OCI-M1 (cell line): Measurements from ENCODE around the gene PDK4.
A peak's percentile ranks its signal among the peaks of the same experiment; 100 is the strongest.

Experiments
- DNase-seq: peaks from one replicate; lab custom pipeline; 2025; lab: John Stamatoyannopoulos, UW

Gene PDK4

DNA sequence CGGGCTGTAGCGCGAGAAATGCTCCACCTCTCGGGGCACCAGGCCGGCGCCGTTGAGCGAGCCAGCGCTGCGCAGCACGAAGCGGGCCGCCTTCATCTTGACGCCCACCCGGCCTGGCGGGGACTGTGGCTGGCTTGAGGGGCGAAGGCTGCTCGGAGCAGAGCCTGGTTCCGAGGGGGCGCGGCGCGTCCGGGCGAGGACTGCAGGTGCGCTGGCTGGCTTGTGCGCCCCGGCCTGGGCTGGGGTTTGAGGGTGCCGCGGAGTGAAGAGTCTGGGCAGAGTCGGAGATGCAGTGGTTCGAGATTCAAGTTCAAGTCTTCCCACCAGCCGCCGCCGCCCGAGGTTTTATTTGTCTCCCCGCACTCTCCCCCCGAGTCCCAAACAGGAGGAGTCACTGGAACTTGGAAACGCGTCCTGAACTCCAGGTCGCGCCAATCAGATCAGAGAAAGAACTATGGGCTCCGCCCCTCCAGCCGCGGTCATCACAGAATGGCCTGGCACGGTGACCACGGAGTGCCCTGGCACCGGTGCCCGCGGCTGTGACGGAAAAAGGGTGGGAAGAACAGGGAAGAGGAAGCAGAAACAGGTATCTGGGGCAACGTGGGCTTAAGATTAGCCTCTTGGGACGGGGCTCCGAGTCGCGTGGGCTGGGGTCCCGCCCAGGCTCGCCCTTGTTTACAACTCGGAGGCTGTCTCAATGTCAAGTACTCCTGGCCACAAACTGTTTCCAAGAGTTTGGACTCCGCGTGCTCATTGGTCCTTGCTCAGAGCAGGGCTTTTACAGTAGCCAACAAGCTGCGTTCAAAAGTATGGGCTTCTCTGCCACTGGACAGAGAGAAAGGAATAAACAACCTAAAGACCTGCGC is at the start of gene PDK4:
Gene PDK4 (minus strand): TSS at position 319 of the 866 bp plus-strand sequence. CDS start 223 bp downstream, at position 96.
- peak; percentile 50 for DNase-seq

DNA sequence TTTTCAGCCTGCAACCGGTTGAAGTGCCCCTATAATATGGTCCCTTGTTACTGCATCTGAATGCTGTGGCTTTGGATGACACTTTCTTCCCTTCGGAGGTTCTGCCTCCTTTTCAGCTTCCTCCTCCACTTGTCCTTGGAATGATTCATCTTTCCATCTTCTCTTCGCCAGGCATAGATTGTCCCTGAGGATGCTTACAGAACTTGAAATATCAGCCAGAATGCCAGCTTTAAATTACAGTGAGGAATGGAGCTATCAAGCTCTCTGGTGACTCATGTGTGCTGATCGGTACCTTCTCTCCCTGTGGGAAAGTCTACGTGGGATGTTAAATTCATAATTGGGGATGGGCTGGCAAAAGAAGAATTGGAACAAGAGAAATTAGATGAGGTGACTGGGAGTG is 45.9 kb upstream of the PDK4 start:
- no peak for DNase-seq

DNA sequence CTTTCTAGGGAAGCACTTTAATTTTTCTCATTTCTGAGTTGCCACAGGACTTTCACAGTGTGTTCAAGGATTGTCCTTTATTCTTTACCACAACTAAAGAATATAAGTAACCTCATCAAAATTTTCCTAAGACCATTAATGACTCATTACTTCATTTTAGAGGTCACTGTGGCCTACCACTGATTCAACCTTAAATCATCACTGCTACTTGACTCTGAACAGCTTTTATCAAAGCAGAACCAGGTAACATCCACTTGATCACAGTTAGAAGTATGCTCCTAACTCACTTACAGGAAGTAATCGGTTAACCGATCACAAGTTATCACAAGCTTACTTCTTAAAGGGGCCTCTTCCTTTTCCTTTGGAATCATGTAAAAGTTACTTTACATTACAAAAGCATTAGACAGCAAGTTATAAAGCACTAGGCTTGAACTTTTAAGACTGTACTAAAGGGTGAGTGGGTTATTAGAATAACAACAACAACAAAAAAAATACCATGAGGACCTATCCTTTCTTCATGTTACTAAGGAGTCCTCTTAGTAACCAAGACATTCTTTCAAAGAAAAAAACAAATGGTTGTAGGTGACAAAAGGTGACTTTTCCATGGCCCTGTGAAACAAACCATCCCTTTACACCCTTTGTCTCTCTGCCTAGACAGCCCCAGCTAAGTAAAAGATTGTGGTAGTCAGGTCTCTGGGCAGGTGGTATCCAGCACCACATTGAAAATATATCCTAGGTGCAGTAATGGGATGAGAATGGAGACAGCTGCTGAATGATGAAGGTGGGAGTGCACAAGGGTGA is 40.0 kb upstream of the PDK4 start:
- peak; percentile 52 for DNase-seq

DNA sequence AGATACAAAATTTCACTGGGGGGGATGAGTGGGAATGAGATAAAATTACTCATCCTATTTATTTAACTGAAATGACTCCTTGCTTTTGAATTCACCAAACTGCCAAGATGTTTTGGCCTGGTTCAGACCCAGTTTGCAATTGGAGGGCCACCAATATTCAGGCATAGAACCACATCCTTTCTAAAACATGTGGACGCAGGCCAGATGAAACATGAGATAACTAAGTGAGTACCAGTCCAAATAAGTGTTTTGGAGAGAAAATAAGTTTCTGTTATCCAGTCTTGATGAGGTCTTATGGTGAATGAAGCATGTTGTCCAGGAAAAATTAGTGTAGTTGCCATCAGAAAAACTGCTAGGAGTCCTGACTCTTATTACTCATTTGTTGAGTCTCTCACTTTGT is 36.3 kb upstream of the PDK4 start:
- DNase-seq = no peak

DNA sequence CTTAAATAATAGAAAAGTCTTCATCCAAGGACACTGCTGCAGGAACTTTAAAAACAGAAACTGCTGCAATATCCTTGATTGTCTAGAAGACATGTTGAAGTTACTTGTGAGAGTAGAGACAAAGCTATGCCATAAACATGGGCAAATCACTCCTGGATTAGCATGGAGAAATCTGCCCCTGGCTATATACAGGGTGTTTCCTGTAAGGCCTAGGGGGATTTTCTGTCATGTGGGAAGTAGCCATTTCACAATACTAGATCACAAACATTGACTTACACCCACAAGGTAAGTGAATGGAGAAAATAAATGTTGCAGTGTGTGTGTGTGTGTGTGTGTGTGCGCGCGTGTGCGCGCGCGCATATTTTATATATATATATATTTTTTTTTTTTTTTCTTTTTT is 35.2 kb upstream of the PDK4 start:
- DNase-seq = no peak

DNA sequence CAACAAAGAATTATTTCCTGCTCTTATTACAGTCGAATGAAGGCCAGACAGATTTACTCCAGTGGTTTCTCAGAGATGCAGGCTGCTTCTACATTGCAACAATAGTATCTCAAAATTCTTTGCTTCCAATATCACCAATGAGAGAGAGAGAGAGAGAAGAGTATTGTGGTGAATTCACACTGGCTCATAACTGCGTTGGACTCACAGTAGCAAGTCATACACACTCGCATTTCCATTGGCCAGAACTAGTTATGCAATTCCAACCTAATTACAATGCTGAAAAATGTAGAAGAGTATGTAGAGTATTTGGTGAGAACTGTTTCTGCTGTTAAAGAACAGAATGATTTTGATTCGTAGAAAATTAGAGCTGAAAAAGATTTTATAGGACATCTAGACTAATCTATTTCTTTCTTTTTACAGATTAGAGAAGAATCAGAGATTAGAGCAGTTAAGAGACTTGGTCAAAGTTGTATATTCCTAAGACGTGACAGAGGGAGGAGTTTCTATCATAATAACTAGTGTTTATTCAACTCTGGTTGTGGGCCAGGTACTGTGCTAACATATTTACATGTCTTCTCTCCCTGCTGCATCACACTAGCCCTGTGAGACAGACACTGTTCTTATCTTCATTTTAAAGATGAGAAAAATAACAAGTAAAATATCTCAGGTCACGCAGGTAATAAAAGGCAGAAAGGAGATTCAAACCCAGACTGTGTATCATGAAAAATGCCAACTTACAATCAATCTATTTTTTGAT is 34.6 kb upstream of the PDK4 start:
- DNase-seq = no peak

DNA sequence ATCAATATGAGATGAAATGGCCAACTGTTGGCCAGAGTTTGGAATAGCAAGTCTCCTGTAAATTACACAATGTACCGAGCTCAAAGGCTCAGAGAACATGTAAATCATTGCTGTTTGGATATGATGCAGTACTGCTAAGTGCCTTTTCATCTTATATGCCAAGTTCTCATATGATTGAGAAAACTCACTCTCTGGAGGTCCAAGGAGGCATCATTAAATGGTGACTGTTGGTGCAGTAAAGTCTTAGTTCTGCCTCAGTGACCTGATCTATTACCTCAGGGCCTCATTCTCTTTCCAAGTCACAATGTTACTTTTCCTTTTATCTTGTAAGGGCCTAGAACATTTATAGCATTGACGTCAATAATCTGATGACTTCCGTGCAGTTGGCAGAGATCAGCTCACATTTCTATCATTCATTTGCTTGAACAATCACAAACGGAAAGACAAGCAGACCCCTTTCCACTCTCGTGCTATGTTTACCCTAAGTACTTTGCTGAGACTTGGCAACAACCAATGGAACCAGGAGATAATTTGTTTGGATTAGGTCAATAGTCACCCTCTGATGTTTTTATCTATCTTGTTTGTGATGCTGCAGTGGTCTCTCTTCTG is 32.6 kb upstream of the PDK4 start:
- DNase-seq = no peak

DNA sequence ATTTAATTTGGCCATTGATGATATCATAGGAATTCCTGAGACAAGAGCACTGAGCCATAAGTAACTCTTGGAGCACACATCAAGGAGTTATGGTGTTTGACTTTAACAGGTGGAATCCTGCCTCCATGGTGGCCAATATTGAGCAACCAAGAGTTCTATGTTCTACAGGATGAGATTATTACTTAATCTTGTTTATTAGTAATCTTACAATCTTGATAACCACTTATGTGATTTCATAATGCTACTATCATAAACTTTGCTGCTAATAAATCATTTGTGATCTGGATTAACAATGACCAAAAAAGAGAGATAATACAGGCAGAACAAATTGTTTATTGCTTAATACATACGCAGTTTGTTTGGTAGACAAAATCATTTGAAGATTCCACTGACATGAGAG is 27.5 kb upstream of the PDK4 start:
- DNase-seq = no peak

DNA sequence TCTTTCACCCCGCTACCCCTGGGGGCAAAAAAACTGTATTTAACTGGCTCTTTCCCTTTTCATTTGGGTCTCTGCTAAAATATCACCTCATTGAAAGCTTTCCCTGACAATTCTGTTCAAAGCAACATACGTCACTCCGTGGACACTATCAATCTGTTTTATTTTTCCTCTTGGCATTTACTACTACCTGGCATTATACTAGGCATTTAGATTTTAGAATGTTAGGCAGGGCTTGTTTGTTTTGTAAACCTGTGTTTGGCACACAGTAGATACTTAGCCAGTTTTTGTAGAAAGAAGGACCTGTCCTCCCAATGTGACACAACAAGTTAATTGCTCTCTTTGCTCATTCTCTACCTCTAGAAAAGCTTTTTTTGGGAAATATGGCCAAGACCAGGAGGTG is 26.5 kb upstream of the PDK4 start:
- no peak for DNase-seq

DNA sequence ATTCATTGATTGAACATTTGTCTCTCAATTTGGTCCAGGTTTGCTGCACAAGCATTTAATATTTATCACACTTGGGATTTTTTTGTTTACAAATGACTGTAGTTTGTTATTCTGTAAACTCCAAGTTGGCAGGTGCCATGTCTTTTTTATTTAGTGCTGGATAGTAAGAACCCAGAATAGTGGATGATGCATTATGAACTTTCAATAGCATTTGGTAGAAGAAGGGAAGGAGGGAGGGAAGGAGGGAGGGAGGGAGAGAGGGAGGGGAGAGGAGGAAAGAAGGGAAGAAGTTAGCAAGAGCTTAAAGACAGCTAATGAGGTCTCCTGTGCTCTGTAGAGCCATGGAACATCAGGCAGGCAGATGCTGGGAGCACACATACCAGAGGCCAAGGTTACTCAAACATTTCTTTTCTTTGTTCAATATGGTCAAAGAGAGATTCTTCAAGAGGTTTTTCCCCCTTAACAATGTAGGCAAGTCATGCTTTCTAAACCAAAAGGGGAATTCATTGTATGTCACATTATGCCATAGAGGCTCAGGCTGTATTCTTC is 25.8 kb upstream of the PDK4 start:
- DNase-seq = no peak

DNA sequence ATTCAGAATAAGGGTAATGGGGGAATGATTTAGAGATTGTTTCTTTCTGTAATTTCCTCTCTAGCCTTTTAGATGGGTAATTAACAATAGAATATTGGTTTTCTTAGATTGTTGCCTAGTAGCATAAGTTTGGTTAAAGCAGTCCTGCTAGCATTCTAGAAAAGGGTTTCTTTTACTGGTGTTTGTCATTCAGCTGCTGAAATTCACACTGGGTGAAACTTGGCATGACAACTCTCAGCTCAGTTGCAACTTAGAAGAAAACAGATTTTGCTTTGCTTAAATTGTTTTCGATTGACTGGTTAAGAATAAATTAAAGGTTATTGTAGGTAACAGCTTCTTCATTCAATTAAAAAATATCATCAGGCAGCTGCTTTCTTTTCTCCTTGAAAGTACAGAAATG is 25.1 kb upstream of the PDK4 start:
- DNase-seq = no peak

DNA sequence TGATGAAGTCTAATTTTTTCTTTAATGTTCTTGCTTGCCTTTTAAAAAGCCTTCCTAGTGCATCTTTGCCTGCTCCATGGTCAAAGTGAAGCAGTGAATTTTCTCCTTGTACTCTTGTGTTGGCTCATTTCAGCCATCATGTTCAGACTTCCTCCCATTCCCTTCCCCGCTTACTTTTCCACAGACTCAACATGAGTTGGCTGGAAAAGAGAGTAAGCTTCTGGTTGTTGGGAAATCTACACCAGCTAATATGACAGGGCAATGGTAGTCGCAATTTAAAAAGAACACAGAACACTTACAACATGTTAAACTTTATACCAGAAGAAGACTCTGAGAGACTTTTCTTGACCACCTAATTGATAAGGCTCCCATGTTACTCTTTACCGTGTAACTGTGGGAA is 24.3 kb upstream of the PDK4 start:
- DNase-seq = no peak

DNA sequence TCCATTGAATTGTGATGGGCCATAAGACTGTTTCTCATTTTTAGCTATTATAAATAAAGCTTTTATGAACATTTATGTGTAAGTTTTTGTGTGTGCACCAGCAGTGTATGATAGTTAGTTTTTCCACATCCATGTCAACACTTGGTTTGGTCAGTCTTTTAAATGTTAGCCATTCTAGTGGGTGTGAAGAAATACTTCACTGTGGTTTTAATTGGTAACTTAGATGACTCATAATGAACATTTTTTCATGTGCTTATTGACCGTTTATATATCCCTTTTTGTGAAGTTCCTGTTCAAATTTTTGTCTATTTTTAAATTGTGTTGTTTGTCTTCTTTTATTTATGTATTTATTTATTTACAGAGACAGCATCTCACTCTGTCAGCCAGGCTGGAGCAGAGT is 23.6 kb upstream of the PDK4 start:
- no peak for DNase-seq

DNA sequence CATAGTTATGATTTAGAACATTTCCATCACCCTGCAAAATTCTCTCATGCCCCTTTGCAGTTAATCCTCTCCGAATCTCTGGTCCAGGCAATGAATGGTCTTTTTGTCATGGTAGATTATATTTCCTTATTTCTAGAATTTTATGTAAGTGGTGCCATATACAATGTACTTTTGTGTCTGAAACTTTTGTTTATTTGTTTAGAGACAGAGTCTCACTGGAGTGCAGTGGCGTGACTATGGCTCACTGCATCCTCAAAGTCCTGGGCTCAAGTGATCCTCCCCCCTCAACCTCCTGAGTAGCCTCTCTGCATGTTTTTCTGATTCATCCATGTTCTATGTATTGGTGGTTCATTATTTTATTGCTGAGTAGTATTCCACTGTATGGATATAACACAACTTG is 23.2 kb upstream of the PDK4 start:
- no peak for DNase-seq

DNA sequence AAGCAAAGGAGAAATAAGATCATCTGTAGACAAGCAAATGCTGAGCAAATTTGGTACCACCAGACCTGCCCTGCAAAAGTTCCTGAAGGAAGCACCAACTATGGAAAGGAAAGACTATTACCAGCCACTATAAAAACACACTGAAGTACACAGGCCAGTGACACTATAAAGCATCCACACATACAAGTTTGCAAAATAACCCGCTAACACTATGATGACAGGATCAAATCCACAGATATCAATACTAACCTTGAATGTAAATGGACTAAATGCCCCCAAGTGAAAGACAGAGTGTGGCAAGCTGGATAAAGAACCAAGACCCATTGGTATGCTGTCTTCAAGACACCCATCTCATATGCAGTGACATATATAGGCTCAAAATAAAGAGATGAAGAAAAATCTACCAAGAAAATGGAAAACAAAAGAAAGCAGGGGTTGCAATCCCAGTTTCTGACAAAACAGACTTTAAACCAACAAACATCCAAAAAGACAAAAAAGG is 18.2 kb upstream of the PDK4 start:
- DNase-seq = no peak

DNA sequence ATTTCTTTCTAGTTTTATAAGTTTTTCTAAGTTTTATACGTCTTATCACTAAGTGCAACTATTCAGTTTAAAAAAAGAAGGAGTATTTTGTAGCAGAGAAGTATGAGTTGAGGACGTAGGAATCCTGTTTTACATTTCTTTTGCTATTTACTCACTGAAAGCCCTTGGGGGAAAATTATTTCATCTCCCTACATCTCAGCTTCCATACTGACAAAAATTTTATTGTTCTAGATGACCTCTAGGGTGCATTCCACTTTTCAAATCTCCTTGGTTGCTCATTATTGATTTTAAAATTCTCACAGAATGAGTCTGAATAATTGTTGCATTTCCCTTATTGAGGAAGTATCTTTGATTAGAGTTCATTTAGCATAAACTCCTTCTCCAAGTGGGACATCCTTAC is 14.9 kb upstream of the PDK4 start:
- DNase-seq = no peak

DNA sequence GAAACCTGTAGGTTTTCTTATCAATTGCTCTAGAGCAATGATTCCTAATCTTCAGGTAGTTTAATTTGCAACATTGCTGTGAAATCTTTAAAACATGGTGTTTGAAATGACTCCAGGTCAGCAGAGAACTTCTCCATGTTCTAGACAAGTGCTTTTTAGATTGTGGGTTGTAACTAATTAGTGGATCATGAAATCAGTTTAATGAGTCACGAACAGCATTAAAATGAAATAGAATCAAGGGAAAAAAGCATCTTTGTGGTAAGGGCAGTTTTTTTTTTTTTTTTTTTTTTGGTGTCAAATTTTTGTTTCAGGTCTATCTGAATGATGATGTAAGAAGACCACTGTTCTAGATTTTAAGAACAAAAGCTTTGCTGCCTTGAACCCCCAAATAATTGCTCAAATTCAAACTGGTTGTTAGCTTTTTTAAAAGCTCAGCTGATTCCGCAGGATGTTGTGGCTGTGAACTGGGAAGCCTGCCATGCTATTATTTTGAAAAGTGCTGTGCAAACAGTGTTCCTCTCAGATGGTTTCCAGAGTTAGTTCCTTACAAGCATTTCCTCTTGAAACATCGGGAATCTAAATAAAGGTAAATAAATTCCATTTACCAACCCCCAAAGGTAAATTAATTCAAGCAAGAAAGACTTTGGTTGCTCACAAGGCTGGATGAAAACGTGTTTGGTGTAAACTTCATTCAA is 13.1 kb upstream of the PDK4 start:
- peak; percentile 87 for DNase-seq

DNA sequence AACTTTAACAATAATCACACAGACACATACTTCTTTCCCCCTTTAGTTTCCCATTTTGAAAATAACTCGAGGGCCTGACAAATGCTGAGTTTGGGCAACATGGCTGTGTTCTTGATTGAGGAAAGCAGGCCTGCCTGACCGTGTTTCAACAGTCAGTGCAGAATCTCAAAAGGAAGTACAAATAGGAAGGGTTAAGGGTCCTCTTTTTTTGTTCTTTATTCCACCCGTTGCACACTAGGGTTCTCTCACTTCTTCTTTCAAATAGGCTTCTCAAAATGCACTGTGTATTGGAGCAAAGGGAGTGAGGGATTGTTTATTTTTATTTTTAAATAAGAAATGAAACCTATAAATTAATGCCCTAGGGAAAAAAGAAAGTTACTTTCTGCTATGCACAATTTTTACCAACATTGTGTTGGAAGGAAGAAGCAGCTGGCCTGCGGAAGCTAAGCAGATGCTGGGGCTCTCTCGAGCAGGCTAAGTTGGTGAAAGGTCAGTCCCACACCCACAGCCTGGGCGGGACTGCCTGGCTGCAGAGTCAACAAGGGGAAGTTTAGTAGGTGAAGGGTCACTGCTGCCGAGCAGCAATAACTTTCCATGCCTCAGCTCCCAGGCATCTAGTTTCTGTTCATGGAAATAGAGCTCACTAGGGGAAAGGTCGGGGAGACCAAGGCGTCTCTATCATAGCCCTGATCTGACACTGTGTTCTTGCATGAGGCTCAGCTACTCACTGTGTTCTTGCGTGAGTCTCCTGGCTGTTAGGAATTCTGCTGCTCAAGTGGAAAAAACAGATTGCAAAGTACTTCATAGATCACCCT is 12.2 kb upstream of the PDK4 start:
- DNase-seq = peak; percentile 100

DNA sequence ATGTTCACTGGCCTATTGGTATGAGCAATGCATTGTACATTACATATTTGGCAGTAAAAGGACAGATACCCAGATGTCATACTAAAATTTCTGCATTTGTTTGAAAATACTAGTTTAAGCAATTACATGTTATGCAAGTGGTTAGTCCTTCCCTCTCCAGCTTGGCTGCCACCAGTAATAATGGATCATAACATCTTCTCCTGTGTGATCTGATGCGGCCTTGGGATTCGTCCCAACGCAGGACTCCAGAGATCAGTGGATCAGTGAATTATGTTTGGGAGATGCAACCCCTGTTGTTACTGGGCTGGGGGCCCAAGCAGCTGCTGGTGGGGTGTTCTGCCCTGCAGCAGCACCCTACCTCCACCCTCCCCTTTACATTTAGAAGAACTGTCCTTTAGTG is 11.2 kb upstream of the PDK4 start:
- DNase-seq = no peak

DNA sequence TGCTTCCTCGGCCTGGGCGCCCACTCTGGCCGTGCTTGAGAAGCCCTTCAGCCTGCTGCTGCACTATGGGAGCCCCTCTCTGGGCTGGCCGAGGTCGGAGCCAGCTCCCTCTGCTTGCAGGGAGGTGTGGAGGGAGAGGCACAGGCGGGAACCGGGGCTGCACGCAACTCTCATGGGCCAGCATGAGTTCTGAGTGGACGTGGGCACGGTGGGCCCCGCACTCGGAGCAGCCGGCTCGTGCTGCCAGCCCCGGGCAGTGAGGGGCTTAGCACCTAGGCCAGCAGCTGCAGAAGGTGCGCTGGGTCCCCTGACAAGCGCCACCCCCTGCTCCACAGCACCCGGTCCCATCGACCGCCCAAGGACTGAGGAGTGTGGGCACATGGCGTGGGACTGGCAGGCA is 9.0 kb upstream of the PDK4 start:
- DNase-seq = no peak
